K562 (cell line): Measurements from ENCODE around the gene IFI16. TPM values are rescaled to one million over a fixed set of nuclear protein-coding genes. Genes with fewer than 3 reads are reported as not detected.

ENCODE experiments used
- CREB3 ChIP-seq: fragments of 450-650 bp; conservative IDR thresholded peaks from 2 replicates; pipeline ENCODE4 v1.6.1; 2016; ENCODE audit warnings: missing genetic modification characterization, low read depth, mild to moderate bottlenecking, missing compliant biosample characterization, moderate library complexity
- ELF1 ChIP-seq: fragments of 200-800 bp; sonication (Bioruptor generic); IDR thresholded peaks from 2 replicates; pipeline ENCODE4 v1.6.1; 2016; ENCODE audit warnings: missing genetic modification characterization, missing compliant biosample characterization
- EP300 ChIP-seq: IDR thresholded peaks from 2 replicates; pipeline ENCODE4 v1.6.1; 2012; ENCODE audit warnings: low read length, improper control_type of control experiment
- ETV1 ChIP-seq: fragments of 450-650 bp; conservative IDR thresholded peaks from 2 replicates; pipeline ENCODE4 v1.6.1; 2016; ENCODE audit warnings: missing genetic modification characterization, control low read depth, low read depth, missing compliant biosample characterization
- HOXB6 ChIP-seq: fragments of 250-450 bp; sonication (Bioruptor Pico); IDR thresholded peaks from 2 replicates; pipeline ENCODE4 v1.5.1; 2022; ENCODE audit warnings: mild to moderate bottlenecking, borderline replicate concordance
- MAFG ChIP-seq: fragments of 450-650 bp; conservative IDR thresholded peaks from 2 replicates; pipeline ENCODE4 v1.6.1; 2016; ENCODE audit warnings: missing genetic modification characterization, missing compliant biosample characterization
- MLLT1 ChIP-seq, 2 experiments: fragments of 450-650 bp; IDR thresholded peaks; 2 replicates each; pipeline ENCODE4 v1.6.1; 2016
- MYC ChIP-seq, 2 experiments: fragments of 250-450 bp in 1 of 2; sonication (Bioruptor Pico) in 1 of 2; IDR thresholded peaks; 2 replicates each; pipeline versions ENCODE4 v1.5.1 to v1.6.1; 2012 to 2021; ENCODE audit warnings: low read depth in 2 of 2, borderline replicate concordance in 1 of 2, improper control_type of control experiment in 1 of 2, low read length in 1 of 2, mild to moderate bottlenecking in 1 of 2, moderate library complexity in 1 of 2
- ZBTB12 ChIP-seq: fragments of 250-450 bp; sonication (Bioruptor Pico); IDR thresholded peaks from 2 replicates; pipeline ENCODE4 v1.4.0; 2020
- ZNF175 ChIP-seq: fragments of 200-800 bp; sonication (Bioruptor generic); IDR thresholded peaks from 2 replicates; pipeline ENCODE4 v1.6.1; 2016; ENCODE audit warnings: low read depth, mild to moderate bottlenecking, missing genetic modification characterization, missing compliant biosample characterization
- ZNF644 ChIP-seq: fragments of 200-800 bp; sonication (Bioruptor generic); IDR thresholded peaks from 2 replicates; pipeline ENCODE4 v1.6.1; 2016; ENCODE audit warnings: low read depth, missing genetic modification characterization, missing compliant biosample characterization
- polyA plus RNA-seq, 8 experiments: library from polyadenylated mRNA; depleted of rRNA in 4 of 8; stranded (reverse) in 5 of 8; unstranded in 3 of 8; fragments of >200 nt; fragmentation: Nextera tagmentation in 2 of 8; fragmentation: Illumina TruSeq in 1 of 8; extraction: Ambion mirVana in 2 of 8; extraction: Trizol in 1 of 8; gene quantifications; 2 replicates each; pipeline versions ENCODE4 v1.2.1 to v1.2.3, GENCODE V29; 2011 to 2014; ENCODE audit warnings: inconsistent platforms in 1 of 8, missing spikeins in 1 of 8
- total RNA-seq, 7 experiments: library from RNA; depleted of rRNA in 6 of 7; stranded (reverse); fragments of >200 nt in 6 of 7; fragmentation: Illumina TruSeq in 2 of 7; extraction: Trizol in 2 of 7; gene quantifications; 2 replicates each; pipeline versions ENCODE4 v1.2.1 to v1.2.3, GENCODE V29; 2011 to 2021; ENCODE audit warnings: low replicate concordance in 1 of 7
- TF ChIP-seq, protein P1 (sequence below), 2 experiments: fragments of 450-650 bp in 1 of 2; sonication (generic) in 1 of 2; formaldehyde crosslinking in 1 of 2; IDR thresholded peaks; 2 replicates each; pipeline versions ENCODE4 v1.7.1 to v1.9.0; 2016 to 2022; ENCODE audit warnings: inconsistent platforms in 1 of 2, mild to moderate bottlenecking in 1 of 2, missing genetic modification reagents in 1 of 2

The IFI16 gene
- total and polyA plus RNA-seq, 9 of the 15 experiments (the other 6 are each of a cell fraction or from before 2014, with no cell fraction given): 0.70 to 2.8 (median 1.6) TPM

DNA sequence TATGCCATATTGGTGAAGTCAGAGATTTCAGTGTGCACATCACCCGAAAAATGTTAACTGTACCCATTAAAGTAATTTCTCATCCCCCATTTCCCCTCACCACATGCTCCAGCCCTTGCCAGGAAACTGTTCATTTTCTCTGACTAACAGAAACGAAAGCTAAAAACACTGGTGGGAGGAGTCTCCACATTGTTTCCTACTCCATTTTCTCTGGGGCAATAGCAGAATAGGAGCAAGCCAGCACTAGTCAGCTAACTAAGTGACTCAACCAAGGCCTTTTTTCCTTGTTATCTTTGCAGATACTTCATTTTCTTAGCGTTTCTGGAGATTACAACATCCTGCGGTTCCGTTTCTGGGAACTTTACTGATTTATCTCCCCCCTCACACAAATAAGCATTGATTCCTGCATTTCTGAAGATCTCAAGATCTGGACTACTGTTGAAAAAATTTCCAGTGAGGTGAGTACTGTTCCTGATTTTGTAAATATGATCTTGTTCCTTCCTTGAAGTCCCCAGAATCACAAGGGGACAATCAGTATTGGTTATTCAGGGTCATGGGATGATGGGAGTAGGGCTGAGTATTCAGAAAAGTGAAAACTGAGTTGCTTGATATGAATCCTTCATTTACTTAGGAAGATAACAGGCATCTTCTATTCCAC, at the start of gene IFI16 (continued):
- TF ChIP-seq, protein P1, sequence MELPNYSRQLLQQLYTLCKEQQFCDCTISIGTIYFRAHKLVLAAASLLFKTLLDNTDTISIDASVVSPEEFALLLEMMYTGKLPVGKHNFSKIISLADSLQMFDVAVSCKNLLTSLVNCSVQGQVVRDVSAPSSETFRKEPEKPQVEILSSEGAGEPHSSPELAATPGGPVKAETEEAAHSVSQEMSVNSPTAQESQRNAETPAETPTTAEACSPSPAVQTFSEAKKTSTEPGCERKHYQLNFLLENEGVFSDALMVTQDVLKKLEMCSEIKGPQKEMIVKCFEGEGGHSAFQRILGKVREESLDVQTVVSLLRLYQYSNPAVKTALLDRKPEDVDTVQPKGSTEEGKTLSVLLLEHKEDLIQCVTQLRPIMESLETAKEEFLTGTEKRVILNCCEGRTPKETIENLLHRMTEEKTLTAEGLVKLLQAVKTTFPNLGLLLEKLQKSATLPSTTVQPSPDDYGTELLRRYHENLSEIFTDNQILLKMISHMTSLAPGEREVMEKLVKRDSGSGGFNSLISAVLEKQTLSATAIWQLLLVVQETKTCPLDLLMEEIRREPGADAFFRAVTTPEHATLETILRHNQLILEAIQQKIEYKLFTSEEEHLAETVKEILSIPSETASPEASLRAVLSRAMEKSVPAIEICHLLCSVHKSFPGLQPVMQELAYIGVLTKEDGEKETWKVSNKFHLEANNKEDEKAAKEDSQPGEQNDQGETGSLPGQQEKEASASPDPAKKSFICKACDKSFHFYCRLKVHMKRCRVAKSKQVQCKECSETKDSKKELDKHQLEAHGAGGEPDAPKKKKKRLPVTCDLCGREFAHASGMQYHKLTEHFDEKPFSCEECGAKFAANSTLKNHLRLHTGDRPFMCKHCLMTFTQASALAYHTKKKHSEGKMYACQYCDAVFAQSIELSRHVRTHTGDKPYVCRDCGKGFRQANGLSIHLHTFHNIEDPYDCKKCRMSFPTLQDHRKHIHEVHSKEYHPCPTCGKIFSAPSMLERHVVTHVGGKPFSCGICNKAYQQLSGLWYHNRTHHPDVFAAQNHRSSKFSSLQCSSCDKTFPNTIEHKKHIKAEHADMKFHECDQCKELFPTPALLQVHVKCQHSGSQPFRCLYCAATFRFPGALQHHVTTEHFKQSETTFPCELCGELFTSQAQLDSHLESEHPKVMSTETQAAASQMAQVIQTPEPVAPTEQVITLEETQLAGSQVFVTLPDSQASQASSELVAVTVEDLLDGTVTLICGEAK (IDR thresholded peaks at IDR 0.05): no peak
- TF ChIP-seq, protein P1 (CRISPR knock-in tag; IDR thresholded peaks at IDR 0.05): no peak
- TF ChIP-seq MYC (IDR thresholded peaks at IDR 0.05; ENCODE audit: low read depth, low read length) (0 out of 2 replicates have a peak, but pooled peaks have one; percentile 35), MYC (CRISPR knock-in tag; IDR thresholded peaks at IDR 0.05; ENCODE audit: borderline replicate concordance, low read depth) (no peak), ETV1 (tag) (peak; percentile 67), MLLT1 (IDR thresholded peaks at IDR 0.05) (peak in 1 of 2 experiments; percentile 74; a peak in 1 of 4 replicates), MAFG (tag) (no peak), ZNF175 (CRISPR knock-in tag) (peak; percentile 73), ELF1 (tag) (peak; percentile 26; the same call in 1 of the 2 replicates), ZNF644 (tag) (peak; percentile 82), ZBTB12 (no peak), HOXB6 (no peak), EP300 (peak; percentile 83), CREB3 (tag) (0 out of 2 replicates have a peak, but pooled peaks have one; percentile 44)
